GM12874 (cell line): ENCODE results near the gene THRB.

Source experiments
- TF ChIP-seq, protein P1 (sequence below): IDR thresholded peaks from 2 replicates; pipeline ENCODE4 v1.5.1; 2011; ENCODE audit warnings: low read depth, mild to moderate bottlenecking, control low read depth, low read length, moderate library complexity; ENCODE audit not compliant: insufficient read depth

Gene THRB

DNA sequence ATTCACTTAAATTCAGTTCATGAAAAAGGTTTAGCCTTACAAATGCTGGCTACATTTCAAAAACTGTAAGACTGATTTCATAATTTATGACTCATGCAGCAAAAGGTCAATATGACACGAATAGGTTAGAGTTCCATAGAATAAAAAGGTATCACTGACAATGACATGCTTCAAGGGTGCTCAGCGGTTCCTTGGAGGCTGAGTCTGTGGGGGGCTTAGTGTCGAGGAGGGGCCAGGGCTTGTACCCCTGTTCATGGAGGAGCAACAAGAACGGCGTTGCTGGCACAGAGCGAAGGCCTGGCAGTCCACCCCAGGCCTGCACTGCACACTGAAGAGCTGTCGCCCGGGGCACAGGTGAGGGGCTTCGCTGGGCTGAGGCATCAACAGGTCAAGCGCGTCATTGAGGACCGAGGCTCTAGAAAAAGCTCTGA, 375.3 kb downstream of the THRB start:
- TF ChIP-seq, protein P1, sequence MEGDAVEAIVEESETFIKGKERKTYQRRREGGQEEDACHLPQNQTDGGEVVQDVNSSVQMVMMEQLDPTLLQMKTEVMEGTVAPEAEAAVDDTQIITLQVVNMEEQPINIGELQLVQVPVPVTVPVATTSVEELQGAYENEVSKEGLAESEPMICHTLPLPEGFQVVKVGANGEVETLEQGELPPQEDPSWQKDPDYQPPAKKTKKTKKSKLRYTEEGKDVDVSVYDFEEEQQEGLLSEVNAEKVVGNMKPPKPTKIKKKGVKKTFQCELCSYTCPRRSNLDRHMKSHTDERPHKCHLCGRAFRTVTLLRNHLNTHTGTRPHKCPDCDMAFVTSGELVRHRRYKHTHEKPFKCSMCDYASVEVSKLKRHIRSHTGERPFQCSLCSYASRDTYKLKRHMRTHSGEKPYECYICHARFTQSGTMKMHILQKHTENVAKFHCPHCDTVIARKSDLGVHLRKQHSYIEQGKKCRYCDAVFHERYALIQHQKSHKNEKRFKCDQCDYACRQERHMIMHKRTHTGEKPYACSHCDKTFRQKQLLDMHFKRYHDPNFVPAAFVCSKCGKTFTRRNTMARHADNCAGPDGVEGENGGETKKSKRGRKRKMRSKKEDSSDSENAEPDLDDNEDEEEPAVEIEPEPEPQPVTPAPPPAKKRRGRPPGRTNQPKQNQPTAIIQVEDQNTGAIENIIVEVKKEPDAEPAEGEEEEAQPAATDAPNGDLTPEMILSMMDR, result no peak

DNA sequence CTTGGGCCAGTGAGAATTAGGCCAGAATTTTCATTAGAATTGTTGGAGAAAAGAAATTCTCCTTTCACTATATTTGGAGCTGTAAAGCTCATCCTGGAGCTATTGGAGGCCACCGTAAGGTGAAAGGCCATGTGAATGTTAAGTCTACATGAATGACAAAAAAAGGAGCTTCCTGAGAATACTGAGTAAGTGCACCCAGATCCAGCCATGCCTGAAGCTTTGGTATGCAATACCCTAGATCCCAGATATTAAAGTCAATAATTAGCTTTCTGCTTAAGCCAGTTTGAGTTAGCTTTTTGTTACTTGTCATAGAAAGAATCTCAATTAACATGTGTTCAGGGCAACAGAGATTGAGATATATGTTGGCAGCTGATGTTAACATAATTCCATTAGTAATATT, 377.1 kb downstream of the THRB start:
- TF ChIP-seq, protein P1, result no peak

DNA sequence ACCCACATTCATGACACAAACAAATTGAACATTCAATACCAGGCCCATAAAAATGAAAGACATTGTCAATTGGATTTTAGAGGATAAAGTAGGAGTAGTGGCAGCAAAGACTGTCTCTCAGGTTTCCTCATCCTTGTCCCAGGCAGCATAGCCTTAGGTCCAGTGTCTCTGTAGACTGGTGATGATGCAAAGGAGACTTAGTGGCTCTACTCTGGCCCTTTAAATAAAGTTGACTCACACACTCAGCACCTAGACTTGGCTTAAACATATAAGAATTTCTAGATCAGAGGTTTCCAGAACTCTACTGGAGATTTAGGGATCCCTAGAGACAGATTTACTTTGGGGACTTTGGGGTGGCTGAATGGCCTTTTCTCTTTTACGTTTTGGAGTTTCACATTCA, 382.9 kb downstream of the THRB start:
- TF ChIP-seq, protein P1, result no peak

DNA sequence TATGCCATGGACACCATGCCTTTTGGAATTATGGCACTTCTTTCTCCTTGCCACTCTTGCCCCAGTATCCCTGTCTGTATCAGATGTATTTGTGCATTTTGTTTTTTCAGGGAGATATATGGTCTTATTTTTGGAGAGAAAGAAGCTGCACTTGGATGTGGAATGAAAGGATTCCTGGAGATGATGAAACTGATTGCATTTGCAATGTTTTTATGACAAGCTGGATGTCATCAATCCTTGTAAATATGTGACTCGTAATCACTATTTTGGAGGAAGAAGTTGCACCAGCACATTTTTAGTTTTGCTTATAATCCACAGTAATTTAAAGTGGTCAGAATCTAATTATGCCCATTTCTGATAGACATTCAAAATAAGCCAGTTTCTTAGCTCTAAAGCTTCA, 384.6 kb downstream of the THRB start:
- TF ChIP-seq, protein P1, result no peak

DNA sequence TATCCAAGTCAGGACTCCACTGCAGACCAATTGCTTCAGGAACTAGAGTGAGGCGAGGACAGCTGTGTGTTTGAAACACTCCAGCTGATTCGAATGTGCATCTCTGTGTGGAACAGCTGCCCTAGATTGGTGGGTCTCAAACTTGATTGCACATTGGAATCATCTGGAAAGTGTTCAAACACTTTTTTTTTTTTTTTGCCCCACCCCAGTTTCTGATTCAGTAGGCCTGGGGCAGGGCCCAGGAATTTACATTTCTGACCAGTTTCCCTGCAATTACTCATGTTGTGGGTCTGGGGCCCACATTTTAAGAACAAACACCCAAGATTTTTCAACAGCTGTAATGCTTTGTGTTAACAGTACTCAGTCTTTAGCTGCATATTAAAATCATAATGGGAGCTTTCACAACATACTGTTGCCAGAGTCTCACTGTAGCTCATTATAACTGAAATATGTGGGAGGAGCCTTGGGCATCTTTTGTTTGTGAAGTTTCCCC, 392.9 kb downstream of the THRB start:
- TF ChIP-seq, protein P1, result no peak

DNA sequence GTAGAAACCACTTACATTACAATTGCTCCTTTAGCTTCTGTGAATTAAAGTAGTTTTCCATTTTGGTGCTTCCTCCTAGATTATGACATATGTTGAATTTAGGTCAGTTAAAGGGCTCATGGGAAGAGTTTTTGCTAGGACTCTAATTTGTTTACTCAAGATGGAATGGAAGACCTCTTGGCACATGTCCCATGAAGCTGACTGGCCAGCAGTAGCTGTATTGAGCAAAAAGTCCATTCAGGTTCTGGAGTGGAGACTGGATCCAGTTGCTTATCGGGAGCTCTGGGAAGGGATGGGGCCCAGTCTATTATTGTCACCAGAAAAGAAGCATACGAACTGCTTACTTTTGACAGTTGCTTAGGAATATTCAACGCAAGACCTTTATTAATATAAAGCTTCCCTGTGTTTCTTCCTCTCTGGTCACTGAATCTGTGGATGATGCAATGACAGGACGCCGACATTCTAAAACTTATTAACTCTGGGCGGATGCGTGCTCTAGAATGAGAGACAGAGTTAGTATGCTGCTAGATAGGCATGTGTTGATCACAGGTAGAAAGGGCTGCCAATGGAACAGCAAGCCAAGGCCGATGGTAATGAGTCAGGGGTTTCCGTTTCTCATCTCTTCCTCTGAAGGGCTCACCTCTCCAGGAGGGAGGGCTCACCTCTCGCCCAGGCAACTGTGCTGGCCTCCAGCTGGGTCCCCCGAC, 393.8 kb downstream of the THRB start:
- TF ChIP-seq, protein P1, result no peak

DNA sequence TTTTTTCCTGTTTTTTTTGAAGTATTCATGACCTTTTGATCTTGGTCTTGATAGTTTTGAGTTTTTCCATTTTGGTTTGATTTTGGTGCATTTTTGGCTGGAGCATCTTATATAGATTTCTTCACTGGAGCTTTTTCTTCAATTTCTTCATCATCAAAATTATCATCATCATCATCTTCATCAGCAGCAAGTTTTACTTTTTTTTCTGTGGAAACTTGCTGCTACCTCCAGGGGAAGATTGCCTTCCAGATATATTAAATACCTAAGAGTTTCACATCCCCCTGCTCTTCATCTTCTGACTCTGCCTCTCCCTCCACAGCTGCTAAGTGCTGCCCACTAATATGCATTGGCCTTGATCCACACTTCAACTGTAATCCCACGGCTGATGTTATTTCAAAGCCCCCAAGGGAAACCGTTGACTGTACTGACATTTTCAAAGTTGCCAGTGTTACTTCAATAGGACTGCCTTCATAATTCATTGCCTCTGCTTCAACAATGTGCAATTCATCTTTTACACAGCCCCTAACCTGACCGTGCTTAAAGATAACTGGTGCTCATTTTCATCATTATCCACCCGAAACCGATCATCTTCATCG, 397.9 kb downstream of the THRB start:
- TF ChIP-seq, protein P1, result no peak
